Hepatocyte (in vitro differentiated cells): ENCODE results near the gene PPP5C.

ENCODE experiments used
- EZH2 ChIP-seq: fragments of 200-600 bp; sonication (generic); IDR thresholded peaks from 2 replicates; pipeline ENCODE4 v1.6.1; 2016; ENCODE audit warnings: antibody characterized with exemption, mild to moderate bottlenecking, borderline replicate concordance
- EZH2phosphoT487 ChIP-seq: fragments of 200-600 bp; sonication (generic); IDR thresholded peaks from one replicate; pipeline ENCODE4 v1.6.1; 2018; ENCODE audit warnings: antibody characterized with exemption, mild to moderate bottlenecking, low read depth, moderate library complexity; ENCODE audit not compliant: unreplicated experiment, severe bottlenecking
- TF ChIP-seq, protein P1 (sequence below): fragments of 200-600 bp; sonication (generic); IDR thresholded peaks from 2 replicates; pipeline ENCODE4 v1.5.1; 2016; ENCODE audit warnings: antibody characterized with exemption, mild to moderate bottlenecking; ENCODE audit not compliant: poor library complexity

GRCh38 chr19:46324277-46324676, 22.6 kb upstream of the PPP5C start:
- TF ChIP-seq, protein P1, sequence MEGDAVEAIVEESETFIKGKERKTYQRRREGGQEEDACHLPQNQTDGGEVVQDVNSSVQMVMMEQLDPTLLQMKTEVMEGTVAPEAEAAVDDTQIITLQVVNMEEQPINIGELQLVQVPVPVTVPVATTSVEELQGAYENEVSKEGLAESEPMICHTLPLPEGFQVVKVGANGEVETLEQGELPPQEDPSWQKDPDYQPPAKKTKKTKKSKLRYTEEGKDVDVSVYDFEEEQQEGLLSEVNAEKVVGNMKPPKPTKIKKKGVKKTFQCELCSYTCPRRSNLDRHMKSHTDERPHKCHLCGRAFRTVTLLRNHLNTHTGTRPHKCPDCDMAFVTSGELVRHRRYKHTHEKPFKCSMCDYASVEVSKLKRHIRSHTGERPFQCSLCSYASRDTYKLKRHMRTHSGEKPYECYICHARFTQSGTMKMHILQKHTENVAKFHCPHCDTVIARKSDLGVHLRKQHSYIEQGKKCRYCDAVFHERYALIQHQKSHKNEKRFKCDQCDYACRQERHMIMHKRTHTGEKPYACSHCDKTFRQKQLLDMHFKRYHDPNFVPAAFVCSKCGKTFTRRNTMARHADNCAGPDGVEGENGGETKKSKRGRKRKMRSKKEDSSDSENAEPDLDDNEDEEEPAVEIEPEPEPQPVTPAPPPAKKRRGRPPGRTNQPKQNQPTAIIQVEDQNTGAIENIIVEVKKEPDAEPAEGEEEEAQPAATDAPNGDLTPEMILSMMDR, result no peak
- TF ChIP-seq EZH2 (no peak), EZH2phosphoT487 (no peak)
